Breast epithelium (tissue), 3 donors: ENCODE results near the gene TMEM80.

ENCODE experiments used
- POLR2AphosphoS5 ChIP-seq, 3 donors: sonication (generic); formaldehyde crosslinking; IDR thresholded peaks; one replicate each; pipeline ENCODE4 v1.6.1; 2017; ENCODE audit warnings: antibody characterized with exemption in 3 of 3
- TF ChIP-seq, protein P1 (sequence below), 3 donors: fragments of 450-650 bp; IDR thresholded peaks; one replicate each; pipeline ENCODE4 v1.5.1; 2016 to 2017; ENCODE audit warnings: antibody characterized with exemption in 3 of 3, mild to moderate bottlenecking in 3 of 3, moderate library complexity in 3 of 3

DNA sequence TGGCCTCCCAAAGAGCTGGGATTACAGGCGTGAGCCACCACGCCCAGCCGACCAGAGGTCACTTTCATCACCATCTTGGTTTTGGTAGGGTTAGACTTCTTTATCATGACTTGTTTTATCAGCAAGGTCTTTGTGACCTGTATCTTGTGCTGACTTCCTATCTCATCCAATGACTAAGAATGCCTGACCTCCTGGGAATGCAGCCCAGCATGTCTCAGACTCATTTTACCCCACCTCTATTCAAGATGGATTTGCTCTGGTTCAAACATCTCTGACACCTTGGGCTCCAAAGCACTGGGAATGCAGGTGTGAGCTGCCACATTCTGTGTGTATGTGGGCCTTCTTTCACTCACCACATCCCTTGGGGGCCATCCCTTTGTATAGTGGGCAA is 46.5 kb downstream of the TMEM80 start:
- TF ChIP-seq, protein P1, sequence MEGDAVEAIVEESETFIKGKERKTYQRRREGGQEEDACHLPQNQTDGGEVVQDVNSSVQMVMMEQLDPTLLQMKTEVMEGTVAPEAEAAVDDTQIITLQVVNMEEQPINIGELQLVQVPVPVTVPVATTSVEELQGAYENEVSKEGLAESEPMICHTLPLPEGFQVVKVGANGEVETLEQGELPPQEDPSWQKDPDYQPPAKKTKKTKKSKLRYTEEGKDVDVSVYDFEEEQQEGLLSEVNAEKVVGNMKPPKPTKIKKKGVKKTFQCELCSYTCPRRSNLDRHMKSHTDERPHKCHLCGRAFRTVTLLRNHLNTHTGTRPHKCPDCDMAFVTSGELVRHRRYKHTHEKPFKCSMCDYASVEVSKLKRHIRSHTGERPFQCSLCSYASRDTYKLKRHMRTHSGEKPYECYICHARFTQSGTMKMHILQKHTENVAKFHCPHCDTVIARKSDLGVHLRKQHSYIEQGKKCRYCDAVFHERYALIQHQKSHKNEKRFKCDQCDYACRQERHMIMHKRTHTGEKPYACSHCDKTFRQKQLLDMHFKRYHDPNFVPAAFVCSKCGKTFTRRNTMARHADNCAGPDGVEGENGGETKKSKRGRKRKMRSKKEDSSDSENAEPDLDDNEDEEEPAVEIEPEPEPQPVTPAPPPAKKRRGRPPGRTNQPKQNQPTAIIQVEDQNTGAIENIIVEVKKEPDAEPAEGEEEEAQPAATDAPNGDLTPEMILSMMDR (IDR thresholded peaks at IDR 0.05): no peak
- no peak for TF ChIP-seq POLR2AphosphoS5 (IDR thresholded peaks at IDR 0.05)
